HG03442 (cell line): ENCODE results near the gene SWI5.
A peak's percentile ranks its signal among the peaks of the same experiment; 100 is the strongest.

Experiments
- ATAC-seq: cut with Tn5 transposase; IDR thresholded peaks from one replicate; pipeline ENCODE4 v1.9.1; 2021; ENCODE audit warnings: mild to moderate bottlenecking, moderate library complexity; ENCODE audit not compliant: unreplicated experiment

Gene SWI5

GRCh38 chr9:128314697-128315096 lies 38.6 kb downstream of the SWI5 start:
- no peak for ATAC-seq

- no peak for ATAC-seq
These were observed 40.3 kb downstream of the SWI5 start for GRCh38 chr9:128316421-128316820.

- ATAC-seq = no peak
These were observed 41.6 kb downstream of the SWI5 start for GRCh38 chr9:128317629-128318028.

- no peak for ATAC-seq
These were observed 45.3 kb downstream of the SWI5 start for GRCh38 chr9:128321343-128321742.

- peak; percentile 3 for ATAC-seq
These were observed 45.9 kb downstream of the SWI5 start for GRCh38 chr9:128321879-128322403.

GRCh38 chr9:128322404-128323211 lies 46.5 kb downstream of the SWI5 start, which contains the start of the genes COQ4 and TRUB2:
TSS of gene COQ4 (plus strand) at chr9:128322839. CDS start at chr9:128322859, 20 bp downstream.
TSS of gene TRUB2 (minus strand) at chr9:128322447. CDS start at chr9:128322408, 39 bp downstream.
- peak; percentile 73 for ATAC-seq

GRCh38 chr9:128323212-128323730 lies 47.2 kb downstream of the SWI5 start:
- no peak for ATAC-seq

GRCh38 chr9:128323791-128324190 lies 47.7 kb downstream of the SWI5 start:
- no peak for ATAC-seq

- ATAC-seq = no peak
These were observed 48.3 kb downstream of the SWI5 start for GRCh38 chr9:128324401-128324800.

GRCh38 chr9:128325629-128326028 lies 49.6 kb downstream of the SWI5 start:
- ATAC-seq = no peak

GRCh38 chr9:128333451-128333869 lies 57.4 kb downstream of the SWI5 start:
- ATAC-seq = no peak

GRCh38 chr9:128335161-128335560 lies 59.1 kb downstream of the SWI5 start:
- ATAC-seq = no peak

- ATAC-seq = no peak
These were observed 59.8 kb downstream of the SWI5 start for GRCh38 chr9:128335914-128336313.

GRCh38 chr9:128337936-128338335 lies 61.9 kb downstream of the SWI5 start:
- ATAC-seq = no peak
